ENCODE results near the gene IL36B.

Gene IL36B

GRCh38 chr2:113027691-113028090, 25.0 kb downstream of the IL36B start:
- TF ChIP-seq CTCF (IDR thresholded peaks at IDR 0.05) = no peak
- H3K4me1 Mint-ChIP-seq = no peaks in the 10 kb centered on the region
- no peak overlapping the region for H3K27ac Mint-ChIP-seq
- DNase-seq = no peak
- H3K36me3 Mint-ChIP-seq (ENCODE audit: low read depth) = no peaks in the 10 kb centered on the region
- H3K27me3 Mint-ChIP-seq (ENCODE audit: low read depth, poor library complexity) = peaks cover 81% of the 10 kb centered on the region
- H3K9me3 Mint-ChIP-seq = no peaks in the 10 kb centered on the region
- no peak overlapping the region for H3K4me3 Mint-ChIP-seq

- Mint-ChIP-seq H3K4me1 (no peaks in the 10 kb centered on the region), H3K27me3 (ENCODE audit: low read depth, poor library complexity) (peaks cover 84% of the 10 kb centered on the region)
- no peak for TF ChIP-seq CTCF (IDR thresholded peaks at IDR 0.05)
These were observed 26.9 kb downstream of the IL36B start for GRCh38 chr2:113025737-113026136.

GRCh38 chr2:113024764-113025163, 27.9 kb downstream of the IL36B start:
- no peaks in the 10 kb centered on the region for H3K36me3 Mint-ChIP-seq (ENCODE audit: low read depth)
- DNase-seq = no peak
- no peak overlapping the region for H3K27ac Mint-ChIP-seq
- TF ChIP-seq CTCF (IDR thresholded peaks at IDR 0.05) = no peak
- no peak overlapping the region for H3K4me3 Mint-ChIP-seq
- H3K4me1 Mint-ChIP-seq = no peaks in the 10 kb centered on the region
- peaks cover 79% of the 10 kb centered on the region for H3K27me3 Mint-ChIP-seq (ENCODE audit: low read depth, poor library complexity)
- peaks cover 3% of the 10 kb centered on the region for H3K9me3 Mint-ChIP-seq

More at GRCh38 chr2:113025737-113026136, 26.9 kb downstream of the IL36B start:
- Mint-ChIP-seq H3K36me3 (ENCODE audit: low read depth) (no peaks in the 10 kb centered on the region), H3K27ac (no peak overlapping the region), H3K9me3 (no peaks in the 10 kb centered on the region), H3K4me3 (no peak overlapping the region)
- DNase-seq = no peak

GRCh38 chr2:113021312-113021711, 31.4 kb downstream of the IL36B start:
- Mint-ChIP-seq H3K4me3 (no peak overlapping the region), H3K4me1 (no peaks in the 10 kb centered on the region), H3K27me3 (ENCODE audit: low read depth, poor library complexity) (peaks cover 77% of the 10 kb centered on the region), H3K36me3 (ENCODE audit: low read depth) (no peaks in the 10 kb centered on the region), H3K27ac (no peak overlapping the region), H3K9me3 (peaks cover 22% of the 10 kb centered on the region)
- no peak for DNase-seq
- TF ChIP-seq CTCF (IDR thresholded peaks at IDR 0.05) = no peak

GRCh38 chr2:113018509-113018908, 34.2 kb downstream of the IL36B start:
- peaks cover 29% of the 10 kb centered on the region for H3K9me3 Mint-ChIP-seq
- H3K27me3 Mint-ChIP-seq (ENCODE audit: low read depth, poor library complexity) = peaks cover 75% of the 10 kb centered on the region
- no peak overlapping the region for H3K4me3 Mint-ChIP-seq
- H3K36me3 Mint-ChIP-seq (ENCODE audit: low read depth) = no peaks in the 10 kb centered on the region
- no peak for DNase-seq
- no peak overlapping the region for H3K27ac Mint-ChIP-seq
- no peak for TF ChIP-seq CTCF (IDR thresholded peaks at IDR 0.05)
- H3K4me1 Mint-ChIP-seq = no peaks in the 10 kb centered on the region

- no peaks in the 10 kb centered on the region for H3K36me3 Mint-ChIP-seq (ENCODE audit: low read depth)
- H3K9me3 Mint-ChIP-seq = peaks cover 29% of the 10 kb centered on the region
- peaks cover 63% of the 10 kb centered on the region for H3K27me3 Mint-ChIP-seq (ENCODE audit: low read depth, poor library complexity)
- DNase-seq = no peak
- TF ChIP-seq CTCF (IDR thresholded peaks at IDR 0.05) = no peak
- H3K4me1 Mint-ChIP-seq = no peaks in the 10 kb centered on the region
- H3K27ac Mint-ChIP-seq = no peak overlapping the region
- H3K4me3 Mint-ChIP-seq = no peak overlapping the region
These were observed 37.0 kb downstream of the IL36B start for GRCh38 chr2:113015655-113016054.

Measured in nephron progenitor cell (in vitro differentiated cells).